GOT3 (cell line): Measurements from ENCODE around the gene GFY.
"Not testable (repeated sequence)": the region's sequence is repeated elsewhere in the genome, so short reads cannot be mapped to it uniquely, and the experiment has no call there.

Source experiments
- DNase-seq: peaks from one replicate; lab custom pipeline; 2025; ENCODE audit warnings: mixed read lengths; lab: John Stamatoyannopoulos, UW

Gene GFY

DNA sequence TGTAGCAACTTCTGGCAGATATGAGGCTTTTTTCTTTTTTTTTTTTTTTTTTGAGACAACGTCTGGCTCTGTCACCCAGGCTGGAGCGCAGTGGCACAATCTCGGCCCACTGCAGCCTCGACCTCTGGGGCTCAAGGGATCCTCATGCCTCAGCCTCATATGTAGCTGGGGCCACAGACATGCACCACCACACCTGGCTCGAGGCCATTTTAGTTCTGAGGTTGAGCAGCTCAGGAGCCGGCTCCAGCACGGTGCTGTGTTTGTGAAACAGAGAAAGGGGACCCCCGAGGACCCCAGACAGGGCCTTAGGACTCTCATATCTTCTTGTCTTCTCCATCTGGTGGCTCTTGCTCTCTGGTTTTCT, 45.4 kb downstream of the GFY start:
- DNase-seq = no peak

- DNase-seq = no peak
Measured at GRCh38 chr19:49472936-49473335, 47.7 kb downstream of the GFY start.

DNA sequence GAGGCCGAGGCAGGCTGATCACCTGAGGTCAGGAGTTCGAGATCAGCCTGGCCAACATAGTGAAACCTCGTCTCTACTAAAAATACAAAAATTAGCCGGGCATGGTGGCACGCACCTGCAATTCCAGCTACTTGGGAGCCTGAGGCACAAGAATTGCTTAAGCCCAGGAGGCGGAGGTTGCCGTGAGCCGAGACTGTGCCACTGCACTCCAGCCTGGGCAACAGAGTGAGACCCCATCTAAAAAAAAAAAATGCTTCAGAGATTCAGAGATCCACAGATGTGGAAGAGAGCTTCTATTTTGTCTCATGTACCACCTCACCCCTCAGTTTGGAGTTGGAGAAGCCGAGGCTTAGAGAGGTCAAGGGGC, 48.3 kb downstream of the GFY start:
- not testable (repeated sequence) for DNase-seq

DNA sequence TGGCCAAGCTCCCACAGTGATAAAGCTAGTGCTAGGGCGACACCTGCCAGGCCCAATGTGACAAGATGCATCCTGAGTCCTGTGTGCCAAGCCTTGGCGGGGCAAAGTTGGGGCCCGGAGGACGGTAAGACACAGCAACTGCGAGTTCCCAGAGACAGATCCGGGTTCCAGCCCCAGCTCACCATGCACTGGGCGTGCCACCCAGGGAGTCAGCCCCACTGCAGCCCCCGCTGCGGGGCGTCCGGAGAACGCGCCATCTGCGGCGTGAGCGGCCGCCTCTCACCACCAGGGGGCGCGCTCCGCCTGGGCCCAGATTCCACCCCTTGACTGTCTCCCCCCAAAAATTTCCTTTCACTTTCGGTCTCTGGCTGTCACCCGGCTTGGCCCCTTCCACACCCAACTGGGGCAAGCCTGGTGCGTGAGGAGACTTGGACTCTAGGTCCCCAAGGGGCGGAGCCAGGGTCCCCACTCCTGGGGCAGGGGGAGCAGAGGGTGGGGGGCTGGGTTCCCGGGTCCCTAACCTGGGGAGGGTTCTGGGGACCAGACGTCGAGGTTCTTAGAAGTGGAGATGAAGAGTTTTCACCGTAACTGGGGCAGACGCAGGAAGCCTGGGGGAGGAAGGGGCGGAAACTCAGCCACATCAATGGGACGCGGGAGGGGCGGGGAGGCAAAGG, 48.8 kb downstream of the GFY start, which contains the start of gene FLT3LG:
FLT3LG (plus strand) TSS at position 348 of the 674 bp plus-strand sequence. CDS start 425 bp downstream, outside the sequence.
- DNase-seq = peak; percentile 62

DNA sequence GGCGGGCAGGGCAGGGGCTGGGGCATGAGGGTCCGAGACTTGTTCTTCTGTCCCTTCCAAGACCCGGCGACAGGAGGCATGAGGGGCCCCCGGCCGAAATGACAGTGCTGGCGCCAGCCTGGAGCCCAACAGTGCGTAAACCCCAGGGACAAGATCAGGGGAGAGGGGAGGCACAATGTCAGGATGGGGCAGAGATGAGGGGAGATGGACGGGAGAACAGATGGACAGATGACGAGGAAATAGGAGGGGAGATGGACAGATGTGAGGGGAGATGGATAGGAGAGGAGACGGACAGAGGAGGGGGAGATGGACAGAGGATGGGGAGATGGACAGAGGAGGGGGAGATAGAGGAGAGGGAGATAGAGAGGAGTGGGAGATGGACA, 49.3 kb downstream of the GFY start:
- DNase-seq = no peak

- no peak for DNase-seq
Measured at GRCh38 chr19:49475191-49475917, 50.2 kb downstream of the GFY start.

GRCh38 chr19:49475995-49476880, 51.0 kb downstream of the GFY start:
- DNase-seq = no peak
